HG02870 (cell line): ENCODE results near the gene TENT5C.
A peak's percentile ranks its signal among the peaks of the same experiment; 100 is the strongest.

Experiments used
- ATAC-seq: cut with Tn5 transposase; IDR thresholded peaks from one replicate; pipeline ENCODE4 v1.9.1; 2021; ENCODE audit warnings: mild to moderate bottlenecking, moderate library complexity; ENCODE audit not compliant: unreplicated experiment

Gene TENT5C

GRCh38 chr1:117632269-117633067 is 26.6 kb downstream of the TENT5C start:
- peak; percentile 54 for ATAC-seq

- ATAC-seq: no peak
Observed at GRCh38 chr1:117633068-117633345, 27.2 kb downstream of the TENT5C start.

- ATAC-seq: no peak
Observed at GRCh38 chr1:117633423-117633822, 27.6 kb downstream of the TENT5C start.

GRCh38 chr1:117633936-117634335 is 28.1 kb downstream of the TENT5C start:
- no peak for ATAC-seq

- ATAC-seq: no peak
Observed at GRCh38 chr1:117634631-117635030, 28.8 kb downstream of the TENT5C start.

GRCh38 chr1:117635805-117636204 is 30.0 kb downstream of the TENT5C start:
- ATAC-seq: no peak

- no peak for ATAC-seq
Observed at GRCh38 chr1:117636637-117637425, 31.0 kb downstream of the TENT5C start.

- no peak for ATAC-seq
Observed at GRCh38 chr1:117638141-117638540, 32.3 kb downstream of the TENT5C start.

GRCh38 chr1:117638759-117639158 is 32.9 kb downstream of the TENT5C start:
- no peak for ATAC-seq

- no peak for ATAC-seq
Observed at GRCh38 chr1:117639741-117640140, 33.9 kb downstream of the TENT5C start.

GRCh38 chr1:117641536-117641935 is 35.7 kb downstream of the TENT5C start:
- no peak for ATAC-seq

- ATAC-seq: no peak
Observed at GRCh38 chr1:117642963-117643362, 37.1 kb downstream of the TENT5C start.

- ATAC-seq: no peak
Observed at GRCh38 chr1:117643601-117644000, 37.8 kb downstream of the TENT5C start.

- no peak for ATAC-seq
Observed at GRCh38 chr1:117644696-117645311, 39.0 kb downstream of the TENT5C start.

GRCh38 chr1:117645343-117645742 is 39.5 kb downstream of the TENT5C start:
- no peak for ATAC-seq

GRCh38 chr1:117646007-117646811 is 40.4 kb downstream of the TENT5C start:
- no peak for ATAC-seq

GRCh38 chr1:117646956-117647355 is 41.1 kb downstream of the TENT5C start:
- no peak for ATAC-seq

GRCh38 chr1:117648015-117648414 is 42.2 kb downstream of the TENT5C start:
- no peak for ATAC-seq

- ATAC-seq: no peak
Observed at GRCh38 chr1:117650840-117651568, 45.2 kb downstream of the TENT5C start.

GRCh38 chr1:117651616-117652015 is 45.8 kb downstream of the TENT5C start:
- no peak for ATAC-seq
